ENCODE results near the gene APEH. TPM values are rescaled to one million over a fixed set of nuclear protein-coding genes. Genes with fewer than 3 reads are reported as not detected.

The APEH gene
- total RNA-seq, 1 experiment from 2014 or later: 215 TPM

DNA sequence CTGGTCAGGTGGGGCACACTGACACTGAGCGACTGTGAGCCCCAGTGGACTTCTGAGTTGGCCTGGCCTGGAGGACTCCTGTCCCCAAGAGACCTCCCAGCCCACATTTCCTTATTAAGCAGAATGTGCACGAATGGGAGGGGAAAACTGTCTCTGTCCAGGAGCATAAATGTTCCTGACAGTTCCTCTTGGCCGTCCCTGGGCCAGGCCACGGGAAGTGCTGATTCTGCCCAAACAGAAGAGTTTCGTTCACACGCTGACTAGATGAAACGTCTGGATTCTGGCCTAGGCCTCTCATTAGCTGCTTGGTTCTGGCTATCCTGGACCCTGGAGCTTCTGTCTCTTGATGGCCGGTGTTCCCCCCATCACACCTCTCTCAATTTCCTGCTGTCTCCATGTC, 29.5 kb upstream of the APEH start:
- TF ChIP-seq, protein P1, sequence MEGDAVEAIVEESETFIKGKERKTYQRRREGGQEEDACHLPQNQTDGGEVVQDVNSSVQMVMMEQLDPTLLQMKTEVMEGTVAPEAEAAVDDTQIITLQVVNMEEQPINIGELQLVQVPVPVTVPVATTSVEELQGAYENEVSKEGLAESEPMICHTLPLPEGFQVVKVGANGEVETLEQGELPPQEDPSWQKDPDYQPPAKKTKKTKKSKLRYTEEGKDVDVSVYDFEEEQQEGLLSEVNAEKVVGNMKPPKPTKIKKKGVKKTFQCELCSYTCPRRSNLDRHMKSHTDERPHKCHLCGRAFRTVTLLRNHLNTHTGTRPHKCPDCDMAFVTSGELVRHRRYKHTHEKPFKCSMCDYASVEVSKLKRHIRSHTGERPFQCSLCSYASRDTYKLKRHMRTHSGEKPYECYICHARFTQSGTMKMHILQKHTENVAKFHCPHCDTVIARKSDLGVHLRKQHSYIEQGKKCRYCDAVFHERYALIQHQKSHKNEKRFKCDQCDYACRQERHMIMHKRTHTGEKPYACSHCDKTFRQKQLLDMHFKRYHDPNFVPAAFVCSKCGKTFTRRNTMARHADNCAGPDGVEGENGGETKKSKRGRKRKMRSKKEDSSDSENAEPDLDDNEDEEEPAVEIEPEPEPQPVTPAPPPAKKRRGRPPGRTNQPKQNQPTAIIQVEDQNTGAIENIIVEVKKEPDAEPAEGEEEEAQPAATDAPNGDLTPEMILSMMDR (conservative IDR thresholded peaks at IDR 0.05): no peak
- no CpG with 5 or more reads among the region's 8 CpGs for WGBS (ENCODE audit: extremely low coverage, insufficient read length, low lambda C conversion rate)

More for the DNA sequence above, 29.5 kb upstream of the APEH start:
- H3K4me2 ChIP-seq (ENCODE audit: insufficient read depth, insufficient read length, low read length): no peak overlapping the region
- no peaks in the 10 kb centered on the region for H3K23me2 ChIP-seq (ENCODE audit: insufficient read length, low read depth, low read length, poor library complexity, severe bottlenecking)
- H4K5ac ChIP-seq (ENCODE audit: insufficient read length, low read depth, low read length): no peak overlapping the region
- no peak overlapping the region for H3K4ac ChIP-seq (ENCODE audit: low read depth, low read length)
- no peaks in the 10 kb centered on the region for H3K9me3 ChIP-seq (ENCODE audit: control insufficient read depth, low read depth, low read length)
- no peak overlapping the region for H3K14ac ChIP-seq (ENCODE audit: insufficient read depth, low read length)
- no peak overlapping the region for H4K91ac ChIP-seq (ENCODE audit: insufficient read length, low read depth, low read length)
- no peak overlapping the region for H3K9ac ChIP-seq (ENCODE audit: extremely low read depth, insufficient read length, low read length)
- H3K4me1 ChIP-seq (ENCODE audit: insufficient read depth, low read length): no peaks in the 10 kb centered on the region
- no peak overlapping the region for H2AK5ac ChIP-seq (ENCODE audit: insufficient read length, low read length)
- no peaks in the 10 kb centered on the region for H3K27me3 ChIP-seq (ENCODE audit: insufficient read depth, low read length)
- no peak overlapping the region for H3K4me3 Mint-ChIP-seq
- H3K9me3 Mint-ChIP-seq: no peaks in the 10 kb centered on the region
- H2BK120ac ChIP-seq (ENCODE audit: low read depth, low read length, poor library complexity, severe bottlenecking): no peak overlapping the region
- no peak overlapping the region for H3K27ac Mint-ChIP-seq
- no peaks in the 10 kb centered on the region for H3K27me3 Mint-ChIP-seq (ENCODE audit: low read depth)
- no peaks in the 10 kb centered on the region for H3K36me3 Mint-ChIP-seq (ENCODE audit: insufficient read depth in 1 of 3, low read depth in 3 of 3)
- H4K20me1 ChIP-seq (ENCODE audit: control insufficient read depth, insufficient read depth, insufficient read length): no peaks in the 10 kb centered on the region
- no peak for DNase-seq
- H2AFZ ChIP-seq (ENCODE audit: low read length): no peak overlapping the region
- no peaks in the 10 kb centered on the region for H3K79me1 ChIP-seq (ENCODE audit: insufficient read depth, low read depth, low read length, poor library complexity, severe bottlenecking)
- no peak overlapping the region for H3T11ph ChIP-seq (ENCODE audit: low read length)
- no peak overlapping the region for H2BK20ac ChIP-seq (ENCODE audit: low read depth, low read length, poor library complexity, severe bottlenecking)
- H3K23ac ChIP-seq (ENCODE audit: insufficient read length, low read depth, low read length): no peak overlapping the region
- H2BK12ac ChIP-seq (ENCODE audit: insufficient read length, low read depth, low read length): no peak overlapping the region
- no peak overlapping the region for H3K18ac ChIP-seq (ENCODE audit: insufficient read length, low read depth, low read length)
- H3K79me2 ChIP-seq (ENCODE audit: insufficient read depth, low read length): no peaks in the 10 kb centered on the region
- H2BK5ac ChIP-seq (ENCODE audit: insufficient read length, low read length): no peak overlapping the region
- no peak overlapping the region for H4K8ac ChIP-seq (replicated peaks; ENCODE audit: insufficient read length, low read depth, low read length)
- H3K56ac ChIP-seq (ENCODE audit: insufficient read length, low read depth, low read length): no peak overlapping the region
- H2BK15ac ChIP-seq (ENCODE audit: low read depth, low read length): no peak overlapping the region
- no peak overlapping the region for H3K27ac ChIP-seq (ENCODE audit: insufficient read length, low read depth, low read length)
- H3K4me1 Mint-ChIP-seq: no peaks in the 10 kb centered on the region
